IMR-90 (cell line): Measurements from ENCODE around the gene PTPRN2. TPM values are rescaled to one million over a fixed set of nuclear protein-coding genes. Genes with fewer than 3 reads are reported as not detected.

Source experiments
- ATAC-seq: fragments of 200-7000 bp; cut with Tn5 transposase; 2 replicates; pipeline ENCODE4 v1.9.1; 2020; ENCODE audit warnings: low read depth, mild to moderate bottlenecking, moderate library complexity
- BruUV-seq: library from RNA; stranded (reverse); fragments of 400-500 nt; replicated peaks from 2 replicates; lab custom pipeline; 2021; lab: Mats Ljungman, UMichigan
- CTCF ChIA-PET: fragments of 300-600 bp; formaldehyde crosslinking; extraction: SDS; loops from one replicate; lab custom pipeline; 2021; ENCODE audit warnings: antibody characterized with exemption; lab: Yijun Ruan, JAX
- POLR2A ChIA-PET: fragments of 300-600 bp; sonication (Branson Sonifier 250); formaldehyde crosslinking; loops from one replicate; lab custom pipeline; 2022; ENCODE audit warnings: antibody characterized with exemption; ENCODE audit not compliant: unreplicated experiment; lab: Charles Lee
- DNase-seq: peaks from one replicate; pipeline ENCODE4 v3.0.0; 2013
- H2AFZ ChIP-seq: replicated peaks from 2 replicates; pipeline ENCODE3; 2013; ENCODE audit warnings: low read length, mild to moderate bottlenecking; ENCODE audit not compliant: poor library complexity
- H2AK5ac ChIP-seq: 2 replicates; pipeline ENCODE4 v1.6.1; 2013; ENCODE audit warnings: low read depth, low read length, inconsistent platforms
- H2AK9ac ChIP-seq: replicated peaks from 2 replicates; pipeline ENCODE3; 2013; ENCODE audit warnings: mild to moderate bottlenecking, low read depth, low read length, moderate library complexity; ENCODE audit not compliant: poor library complexity
- H2BK120ac ChIP-seq: 2 replicates; pipeline ENCODE4 v1.6.1; 2013; ENCODE audit warnings: low read depth, low read length, inconsistent platforms
- H2BK15ac ChIP-seq: 3 replicates; pipeline ENCODE4 v1.6.1; 2013; ENCODE audit warnings: low read depth, low read length, inconsistent platforms
- H2BK20ac ChIP-seq: 2 replicates; pipeline ENCODE4 v1.6.1; 2013; ENCODE audit warnings: low read depth, mild to moderate bottlenecking, inconsistent platforms, low read length, moderate library complexity
- H2BK5ac ChIP-seq: 2 replicates; pipeline ENCODE4 v1.6.1; 2013; ENCODE audit warnings: mild to moderate bottlenecking, low read depth, low read length, inconsistent platforms; ENCODE audit not compliant: poor library complexity, severe bottlenecking
- H3K14ac ChIP-seq: replicated peaks from 2 replicates; pipeline ENCODE4 v1.6.1; 2013; ENCODE audit warnings: low read depth, low read length, inconsistent platforms
- H3K18ac ChIP-seq: 2 replicates; pipeline ENCODE4 v1.6.1; 2013; ENCODE audit warnings: low read depth, low read length, control low read depth
- H3K23ac ChIP-seq: 2 replicates; pipeline ENCODE4 v1.6.1; 2013; ENCODE audit warnings: low read depth, low read length, inconsistent platforms
- H3K27ac ChIP-seq: 2 replicates; pipeline ENCODE4 v1.5.1; 2013; ENCODE audit warnings: mild to moderate bottlenecking, control low read depth, low read length; ENCODE audit not compliant: insufficient read depth
- H3K27me3 ChIP-seq: 2 replicates; pipeline ENCODE4 v1.6.1; 2013; ENCODE audit warnings: low read length; ENCODE audit not compliant: control insufficient read depth, insufficient read depth
- H3K36me3 ChIP-seq: 2 replicates; pipeline ENCODE4 v1.6.1; 2013; ENCODE audit warnings: low read length, mixed read lengths; ENCODE audit not compliant: control insufficient read depth, insufficient read depth
- H3K4ac ChIP-seq: 2 replicates; pipeline ENCODE4 v1.6.1; 2013; ENCODE audit warnings: low read depth, low read length, inconsistent platforms
- H3K4me1 ChIP-seq: 2 replicates; pipeline ENCODE4 v1.6.1; 2013; ENCODE audit warnings: low read length, mixed read lengths; ENCODE audit not compliant: control insufficient read depth, insufficient read depth
- H3K4me2 ChIP-seq: 2 replicates; pipeline ENCODE4 v1.6.1; 2013; ENCODE audit warnings: low read depth, mild to moderate bottlenecking, control low read depth, low read length, moderate library complexity
- H3K4me3 ChIP-seq: 2 replicates; pipeline ENCODE4 v1.5.1; 2013; ENCODE audit warnings: low read depth, mild to moderate bottlenecking, control low read depth, low read length, moderate library complexity; ENCODE audit not compliant: insufficient read depth
- H3K56ac ChIP-seq: 2 replicates; pipeline ENCODE4 v1.6.1; 2013; ENCODE audit warnings: low read length, inconsistent platforms; ENCODE audit not compliant: insufficient read depth; ENCODE audit errors: extremely low read depth
- H3K79me1 ChIP-seq, 2 experiments: 2 replicates each; pipeline ENCODE4 v1.6.1; 2013; ENCODE audit warnings: low read length in 2 of 2, inconsistent platforms in 1 of 2, low read depth in 1 of 2
- H3K9ac ChIP-seq: 2 replicates; pipeline ENCODE4 v1.6.1; 2013; ENCODE audit warnings: low read depth, low read length, control low read depth
- H3K9me1 ChIP-seq: 2 replicates; pipeline ENCODE4 v1.6.1; 2013; ENCODE audit warnings: low read length, inconsistent platforms; ENCODE audit not compliant: insufficient read depth
- H3K9me3 ChIP-seq: 2 replicates; pipeline ENCODE4 v1.6.1; 2013; ENCODE audit warnings: low read length; ENCODE audit not compliant: control insufficient read depth, insufficient read depth
- H4K20me1 ChIP-seq: 2 replicates; pipeline ENCODE4 v1.6.1; 2013; ENCODE audit warnings: low read length, inconsistent platforms; ENCODE audit not compliant: insufficient read depth
- H4K5ac ChIP-seq: 2 replicates; pipeline ENCODE4 v1.6.1; 2013; ENCODE audit warnings: mild to moderate bottlenecking, low read depth, low read length, control low read depth
- H4K8ac ChIP-seq, 2 experiments: 2 replicates each; pipeline ENCODE4 v1.6.1; 2013; ENCODE audit warnings: low read depth in 2 of 2, low read length in 2 of 2, control low read depth in 1 of 2, inconsistent platforms in 1 of 2
- H4K91ac ChIP-seq: 2 replicates; pipeline ENCODE4 v1.6.1; 2013; ENCODE audit warnings: low read depth, low read length, inconsistent platforms; ENCODE audit not compliant: insufficient read depth
- CEBPB ChIP-seq: IDR thresholded peaks from 2 replicates; pipeline ENCODE4 v1.6.1; 2012; ENCODE audit warnings: low read depth, low read length, improper control_type of control experiment
- CHD1 ChIP-seq: IDR thresholded peaks from 2 replicates; pipeline ENCODE4 v1.6.1; 2012; ENCODE audit warnings: low read depth, low read length, improper control_type of control experiment
- MAZ ChIP-seq: IDR thresholded peaks from 2 replicates; pipeline ENCODE4 v1.6.1; 2012; ENCODE audit warnings: low read depth, mild to moderate bottlenecking, low read length, improper control_type of control experiment, moderate library complexity, borderline replicate concordance
- MXI1 ChIP-seq: IDR thresholded peaks from 2 replicates; pipeline ENCODE4 v1.6.1; 2012; ENCODE audit warnings: low read depth, mild to moderate bottlenecking, low read length, moderate library complexity, borderline replicate concordance
- POLR2A ChIP-seq: IDR thresholded peaks from 2 replicates; pipeline ENCODE4 v1.6.1; 2012; ENCODE audit warnings: mild to moderate bottlenecking, low read depth, low read length
- RAD21 ChIP-seq: IDR thresholded peaks from 2 replicates; pipeline ENCODE4 v1.6.1; 2012; ENCODE audit warnings: low read length, improper control_type of control experiment
- RCOR1 ChIP-seq: IDR thresholded peaks from 2 replicates; pipeline ENCODE4 v1.6.1; 2012; ENCODE audit warnings: mild to moderate bottlenecking, low read length, improper control_type of control experiment; ENCODE audit not compliant: insufficient replicate concordance
- WGBS, 2 experiments: methylation state at CpG; one replicate each; pipeline versions ENCODE4 v1.1.5 to v1.1.7; 2013; ENCODE audit warnings: missing lambda C conversion rate in 2 of 2; ENCODE audit not compliant: insufficient read length in 1 of 2; ENCODE audit errors: extremely low coverage in 2 of 2; 5-methylcytosine and 5-hydroxymethylcytosine counted together
- dilution Hi-C: fragments of 300-500 bp; cut with HindIII; formaldehyde crosslinking; loops from one replicate; pipeline ENCODE4 v1.14.3; 2018; ENCODE audit warnings: low sequenced_read_pairs; ENCODE audit not compliant: unreplicated experiment
- in situ Hi-C: fragments of 300-500 bp; cut with MboI; formaldehyde crosslinking; loops from 3 replicates; pipeline ENCODE4 v1.14.3; 2019; ENCODE audit warnings: low sequenced_read_pairs, inconsistent platforms, mixed read lengths
- intact Hi-C: fragments of 100-400 bp; cut with micrococcal nuclease; formaldehyde crosslinking; loops from 2 replicates; pipeline ENCODE4 v1.10.0; 2022
- polyA plus RNA-seq, 3 experiments: library from polyadenylated mRNA; depleted of rRNA; stranded (reverse); fragments of >200 nt; gene quantifications; 2 replicates each; pipeline ENCODE4 v1.2.3, GENCODE V29; 2012; ENCODE audit warnings: low replicate concordance in 1 of 3
- total RNA-seq: library from RNA; depleted of rRNA; stranded (reverse); fragments of >200 nt; gene quantifications from 2 replicates; pipeline ENCODE4 v1.2.3, GENCODE V29; 2012
- TF ChIP-seq, protein P1 (sequence below): fragments of 150-350 bp; IDR thresholded peaks from 2 replicates; pipeline ENCODE4 v1.6.1; 2017; ENCODE audit warnings: mild to moderate bottlenecking, antibody characterized with exemption, low read length, low read depth
- TF ChIP-seq, protein P2 (sequence below): fragments of 150-350 bp; IDR thresholded peaks from 2 replicates; pipeline ENCODE4 v1.6.1; 2016; ENCODE audit warnings: low read depth, mild to moderate bottlenecking, low read length, moderate library complexity, borderline replicate concordance
- TF ChIP-seq, protein P3 (sequence below): conservative IDR thresholded peaks from 2 replicates; pipeline ENCODE4 v1.5.1; 2012; ENCODE audit warnings: mild to moderate bottlenecking, low read depth, low read length, improper control_type of control experiment

Gene PTPRN2
- total and polyA plus RNA-seq, 2 of the 4 experiments (the other 2 are of a cell fraction), result 0.03 TPM; not detected in 1

DNA sequence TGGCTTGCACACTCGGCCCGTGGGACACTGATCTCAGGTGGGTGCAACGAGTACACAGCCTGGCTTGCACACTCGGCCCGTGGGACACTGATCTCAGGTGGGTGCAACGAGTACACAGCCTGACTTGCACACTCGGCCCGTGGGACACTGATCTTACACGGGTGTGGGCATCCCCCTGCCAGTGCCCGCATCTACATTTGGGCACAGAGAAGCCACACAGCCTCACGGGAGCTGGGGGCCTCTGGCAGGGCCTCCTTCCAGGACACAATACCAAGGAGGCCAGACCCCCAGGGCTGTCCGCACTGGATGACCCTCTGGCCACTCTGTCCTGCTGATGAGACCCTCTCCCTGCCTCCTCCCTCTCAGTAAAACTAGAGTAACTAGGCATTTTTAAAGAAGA lies 920.4 kb downstream of the PTPRN2 start:
- ATAC-seq (no peak), DNase-seq (no peak)
- H2BK5ac ChIP-seq, result no peak overlapping the region
- H2BK120ac ChIP-seq, result no peak overlapping the region
- peaks cover 64% of the 10 kb centered on the region for H3K9me3 ChIP-seq
- dilution Hi-C loops (no loop called here), intact Hi-C loops (no loop called here), in situ Hi-C loops (no loop called here)
- H3K4ac ChIP-seq, result no peak overlapping the region
- no peaks in the 10 kb centered on the region for H3K79me1 ChIP-seq
- H4K91ac ChIP-seq, result no peak overlapping the region
- H3K4me1 ChIP-seq, result no peaks in the 10 kb centered on the region
- H4K8ac ChIP-seq, result no peak overlapping the region
- no TSS peak for BruUV-seq
- CTCF ChIA-PET, result no interaction called here
- H3K27ac ChIP-seq, result no peak overlapping the region
- H3K14ac ChIP-seq, result no peak overlapping the region
- H2AK9ac ChIP-seq, result no peak overlapping the region
- H3K4me3 ChIP-seq, result no peak overlapping the region
- TF ChIP-seq MXI1, result no peak
- TF ChIP-seq, protein P1, sequence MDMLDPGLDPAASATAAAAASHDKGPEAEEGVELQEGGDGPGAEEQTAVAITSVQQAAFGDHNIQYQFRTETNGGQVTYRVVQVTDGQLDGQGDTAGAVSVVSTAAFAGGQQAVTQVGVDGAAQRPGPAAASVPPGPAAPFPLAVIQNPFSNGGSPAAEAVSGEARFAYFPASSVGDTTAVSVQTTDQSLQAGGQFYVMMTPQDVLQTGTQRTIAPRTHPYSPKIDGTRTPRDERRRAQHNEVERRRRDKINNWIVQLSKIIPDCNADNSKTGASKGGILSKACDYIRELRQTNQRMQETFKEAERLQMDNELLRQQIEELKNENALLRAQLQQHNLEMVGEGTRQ, result no peak
- TF ChIP-seq, protein P2, sequence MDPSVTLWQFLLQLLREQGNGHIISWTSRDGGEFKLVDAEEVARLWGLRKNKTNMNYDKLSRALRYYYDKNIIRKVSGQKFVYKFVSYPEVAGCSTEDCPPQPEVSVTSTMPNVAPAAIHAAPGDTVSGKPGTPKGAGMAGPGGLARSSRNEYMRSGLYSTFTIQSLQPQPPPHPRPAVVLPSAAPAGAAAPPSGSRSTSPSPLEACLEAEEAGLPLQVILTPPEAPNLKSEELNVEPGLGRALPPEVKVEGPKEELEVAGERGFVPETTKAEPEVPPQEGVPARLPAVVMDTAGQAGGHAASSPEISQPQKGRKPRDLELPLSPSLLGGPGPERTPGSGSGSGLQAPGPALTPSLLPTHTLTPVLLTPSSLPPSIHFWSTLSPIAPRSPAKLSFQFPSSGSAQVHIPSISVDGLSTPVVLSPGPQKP, result no peak
- no peak for TF ChIP-seq RAD21
- no peak for TF ChIP-seq MAZ
- no peak for TF ChIP-seq CEBPB
- TF ChIP-seq CHD1, result no peak
- no peak for TF ChIP-seq POLR2A
- TF ChIP-seq RCOR1, result no peak
- TF ChIP-seq, protein P3, sequence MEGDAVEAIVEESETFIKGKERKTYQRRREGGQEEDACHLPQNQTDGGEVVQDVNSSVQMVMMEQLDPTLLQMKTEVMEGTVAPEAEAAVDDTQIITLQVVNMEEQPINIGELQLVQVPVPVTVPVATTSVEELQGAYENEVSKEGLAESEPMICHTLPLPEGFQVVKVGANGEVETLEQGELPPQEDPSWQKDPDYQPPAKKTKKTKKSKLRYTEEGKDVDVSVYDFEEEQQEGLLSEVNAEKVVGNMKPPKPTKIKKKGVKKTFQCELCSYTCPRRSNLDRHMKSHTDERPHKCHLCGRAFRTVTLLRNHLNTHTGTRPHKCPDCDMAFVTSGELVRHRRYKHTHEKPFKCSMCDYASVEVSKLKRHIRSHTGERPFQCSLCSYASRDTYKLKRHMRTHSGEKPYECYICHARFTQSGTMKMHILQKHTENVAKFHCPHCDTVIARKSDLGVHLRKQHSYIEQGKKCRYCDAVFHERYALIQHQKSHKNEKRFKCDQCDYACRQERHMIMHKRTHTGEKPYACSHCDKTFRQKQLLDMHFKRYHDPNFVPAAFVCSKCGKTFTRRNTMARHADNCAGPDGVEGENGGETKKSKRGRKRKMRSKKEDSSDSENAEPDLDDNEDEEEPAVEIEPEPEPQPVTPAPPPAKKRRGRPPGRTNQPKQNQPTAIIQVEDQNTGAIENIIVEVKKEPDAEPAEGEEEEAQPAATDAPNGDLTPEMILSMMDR, result no peak
- no peak overlapping the region for H3K23ac ChIP-seq
- no peak overlapping the region for H2AK5ac ChIP-seq
- POLR2A ChIA-PET, result no interaction called here
- no peaks in the 10 kb centered on the region for H3K36me3 ChIP-seq
- no peak overlapping the region for H3K4me2 ChIP-seq
- 71% methylated on average over 6 of the region's 12 CpGs; no CpG with 5 or more reads in 1 of the 2 experiments for WGBS, 2 experiments
- H3K27me3 ChIP-seq, result no peaks in the 10 kb centered on the region
- H4K20me1 ChIP-seq, result no peaks in the 10 kb centered on the region
- no peak overlapping the region for H4K5ac ChIP-seq
- no peak overlapping the region for H2AFZ ChIP-seq
- no peak overlapping the region for H3K9ac ChIP-seq
- no peaks in the 10 kb centered on the region for H3K9me1 ChIP-seq
- no peak overlapping the region for H3K18ac ChIP-seq
- no peak overlapping the region for H2BK20ac ChIP-seq
- no peak overlapping the region for H2BK15ac ChIP-seq
- no peak overlapping the region for H3K56ac ChIP-seq
